Calu3 (cell line): ENCODE measurements around the gene ADM5. TPM values are rescaled to one million over a fixed set of nuclear protein-coding genes. Genes with fewer than 3 reads are reported as not detected.

Experiments used
- BruUV-seq: library from RNA; stranded (reverse); fragments of 400-500 nt; replicated peaks from 2 replicates; lab custom pipeline; 2021; lab: Mats Ljungman, UMichigan
- CTCF ChIA-PET: fragments of 300-600 bp; sonication (Branson Sonifier 250); formaldehyde crosslinking; loops from one replicate; lab custom pipeline; 2022; ENCODE audit warnings: antibody characterized with exemption; lab: Charles Lee
- DNase-seq: peaks from one replicate; pipeline ENCODE4 v3.0.0; 2022
- H3K27ac Mint-ChIP-seq: one replicate; pipeline ENCODE4 v1.8.0; 2022; ENCODE audit warnings: mixed read lengths; ENCODE audit not compliant: unreplicated experiment
- H3K27me3 Mint-ChIP-seq: one replicate; pipeline ENCODE4 v1.8.0; 2022; ENCODE audit warnings: mixed read lengths; ENCODE audit not compliant: unreplicated experiment
- H3K36me3 Mint-ChIP-seq: one replicate; pipeline ENCODE4 v1.8.0; 2022; ENCODE audit warnings: mild to moderate bottlenecking, moderate library complexity, mixed read lengths; ENCODE audit not compliant: insufficient read depth, unreplicated experiment
- H3K4me1 Mint-ChIP-seq: one replicate; pipeline ENCODE4 v1.8.0; 2022; ENCODE audit warnings: mild to moderate bottlenecking, low read depth, mixed read lengths; ENCODE audit not compliant: unreplicated experiment
- H3K4me3 Mint-ChIP-seq: one replicate; pipeline ENCODE4 v1.8.0; 2022; ENCODE audit warnings: mild to moderate bottlenecking, low read depth, moderate library complexity, mixed read lengths; ENCODE audit not compliant: unreplicated experiment
- H3K9me3 Mint-ChIP-seq: one replicate; pipeline ENCODE4 v1.8.0; 2022; ENCODE audit warnings: low read depth, mixed read lengths; ENCODE audit not compliant: unreplicated experiment
- intact Hi-C: fragments of 100-400 bp; cut with micrococcal nuclease; formaldehyde crosslinking; loops from one replicate; pipeline ENCODE4 v1.10.0; 2022; ENCODE audit not compliant: unreplicated experiment
- total RNA-seq: library from RNA; stranded (reverse); gene quantifications from 2 replicates; pipeline ENCODE4 v1.2.3, GENCODE V29; 2022
- TF ChIP-seq, protein P1 (sequence below): fragments of 200-600 bp; IDR thresholded peaks from one replicate; pipeline ENCODE4 v1.8.0; 2022; ENCODE audit warnings: antibody characterized with exemption; ENCODE audit not compliant: unreplicated experiment

The ADM5 gene
- total RNA-seq, 1 experiment from 2014 or later = 18.5 TPM

- no peaks in the 10 kb centered on the region for H3K36me3 Mint-ChIP-seq
- no peak for DNase-seq
- no peak overlapping the region for H3K4me3 Mint-ChIP-seq
- CTCF ChIA-PET = no interaction called here
- H3K9me3 Mint-ChIP-seq = no peaks in the 10 kb centered on the region
- BruUV-seq = no TSS peak
- TF ChIP-seq, protein P1, sequence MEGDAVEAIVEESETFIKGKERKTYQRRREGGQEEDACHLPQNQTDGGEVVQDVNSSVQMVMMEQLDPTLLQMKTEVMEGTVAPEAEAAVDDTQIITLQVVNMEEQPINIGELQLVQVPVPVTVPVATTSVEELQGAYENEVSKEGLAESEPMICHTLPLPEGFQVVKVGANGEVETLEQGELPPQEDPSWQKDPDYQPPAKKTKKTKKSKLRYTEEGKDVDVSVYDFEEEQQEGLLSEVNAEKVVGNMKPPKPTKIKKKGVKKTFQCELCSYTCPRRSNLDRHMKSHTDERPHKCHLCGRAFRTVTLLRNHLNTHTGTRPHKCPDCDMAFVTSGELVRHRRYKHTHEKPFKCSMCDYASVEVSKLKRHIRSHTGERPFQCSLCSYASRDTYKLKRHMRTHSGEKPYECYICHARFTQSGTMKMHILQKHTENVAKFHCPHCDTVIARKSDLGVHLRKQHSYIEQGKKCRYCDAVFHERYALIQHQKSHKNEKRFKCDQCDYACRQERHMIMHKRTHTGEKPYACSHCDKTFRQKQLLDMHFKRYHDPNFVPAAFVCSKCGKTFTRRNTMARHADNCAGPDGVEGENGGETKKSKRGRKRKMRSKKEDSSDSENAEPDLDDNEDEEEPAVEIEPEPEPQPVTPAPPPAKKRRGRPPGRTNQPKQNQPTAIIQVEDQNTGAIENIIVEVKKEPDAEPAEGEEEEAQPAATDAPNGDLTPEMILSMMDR = no peak
- peaks cover 52% of the 10 kb centered on the region for H3K27me3 Mint-ChIP-seq
- no peaks in the 10 kb centered on the region for H3K4me1 Mint-ChIP-seq
- intact Hi-C loops = no loop called here
- no peak overlapping the region for H3K27ac Mint-ChIP-seq
These were observed 15.7 kb downstream of the ADM5 start for GRCh38 chr19:49704888-49705642.

GRCh38 chr19:49705919-49706318 is 16.5 kb downstream of the ADM5 start:
- intact Hi-C loops = no loop called here
- CTCF ChIA-PET = no interaction called here

GRCh38 chr19:49710372-49710951 is 21.1 kb downstream of the ADM5 start:
- intact Hi-C loops = no loop called here
- Mint-ChIP-seq H3K27ac (no peak overlapping the region), H3K4me1 (peaks cover 8% of the 10 kb centered on the region), H3K4me3 (no peak overlapping the region), H3K9me3 (peaks cover 3% of the 10 kb centered on the region), H3K36me3 (no peaks in the 10 kb centered on the region), H3K27me3 (peaks cover 24% of the 10 kb centered on the region)
- BruUV-seq = no TSS peak
- CTCF ChIA-PET = no interaction called here
- no peak for DNase-seq
- TF ChIP-seq, protein P1 = no peak

More at GRCh38 chr19:49705919-49706318, 16.5 kb downstream of the ADM5 start:
- BruUV-seq = no TSS peak
- H3K4me3 Mint-ChIP-seq = no peak overlapping the region
- H3K27ac Mint-ChIP-seq = no peak overlapping the region
- peaks cover 3% of the 10 kb centered on the region for H3K9me3 Mint-ChIP-seq
- H3K36me3 Mint-ChIP-seq = no peaks in the 10 kb centered on the region
- TF ChIP-seq, protein P1 = no peak
- H3K4me1 Mint-ChIP-seq = no peaks in the 10 kb centered on the region
- DNase-seq = no peak
- H3K27me3 Mint-ChIP-seq = peaks cover 51% of the 10 kb centered on the region

GRCh38 chr19:49712397-49712859 is 23.0 kb downstream of the ADM5 start:
- H3K4me1 Mint-ChIP-seq = peaks cover 8% of the 10 kb centered on the region
- H3K9me3 Mint-ChIP-seq = peaks cover 3% of the 10 kb centered on the region
- intact Hi-C loops = no loop called here
- no peaks in the 10 kb centered on the region for H3K36me3 Mint-ChIP-seq
- BruUV-seq = no TSS peak
- no peak overlapping the region for H3K4me3 Mint-ChIP-seq
- DNase-seq = peak; percentile 43
- TF ChIP-seq, protein P1 = no peak
- CTCF ChIA-PET = interaction anchor here (0.6 kb wide), 1 partner anchor 142 kb away, joined by 3 read pairs; no protein-coding TSS in a partner anchor
- no peak overlapping the region for H3K27ac Mint-ChIP-seq
- H3K27me3 Mint-ChIP-seq = peaks cover 24% of the 10 kb centered on the region
